GM12874 (cell line): ENCODE results near the gene INF2.

Source experiments
- CTCF ChIP-seq: IDR thresholded peaks from 2 replicates; pipeline ENCODE4 v1.5.1; 2011; ENCODE audit warnings: low read depth, mild to moderate bottlenecking, control low read depth, low read length, moderate library complexity; ENCODE audit not compliant: insufficient read depth

Gene INF2

GRCh38 chr14:104693482-104694431, 4.3 kb downstream of the INF2 start:
- no peak for TF ChIP-seq CTCF

GRCh38 chr14:104694475-104694950, 5.1 kb downstream of the INF2 start:
- no peak for TF ChIP-seq CTCF

- no peak for TF ChIP-seq CTCF
These were observed 5.7 kb downstream of the INF2 start for GRCh38 chr14:104694991-104695659.

GRCh38 chr14:104695660-104696000, 6.2 kb downstream of the INF2 start:
- no peak for TF ChIP-seq CTCF

- no peak for TF ChIP-seq CTCF
These were observed 7.4 kb downstream of the INF2 start for GRCh38 chr14:104696671-104697316.

- no peak for TF ChIP-seq CTCF
These were observed 7.9 kb downstream of the INF2 start for GRCh38 chr14:104697317-104697703.
